ENCODE data around the gene CRCP. TPM values are rescaled to one million over a fixed set of nuclear protein-coding genes. Genes with fewer than 3 reads are reported as not detected.

Gene CRCP
- total RNA-seq, 1 experiment from 2014 or later, result 36.4 TPM

- POLR2A ChIA-PET (ENCODE audit: unreplicated experiment), result no interaction called here
Measured at GRCh38 chr7:66193146-66193725, 78.6 kb downstream of the CRCP start.

GRCh38 chr7:66198469-66198868 is 83.8 kb downstream of the CRCP start:
- Histone ChIP-seq H3K4me2 (ENCODE audit: low read length) (no peak overlapping the region), H4K20me1 (ENCODE audit: low read length) (no peaks in the 10 kb centered on the region), H3K79me2 (ENCODE audit: low read length) (no peaks in the 10 kb centered on the region), H3K36me3 (ENCODE audit: low read depth, low read length) (no peaks in the 10 kb centered on the region), H3K4me3 (ENCODE audit: low read length) (no peak overlapping the region), H3K27me3 (ENCODE audit: low read length) (no peaks in the 10 kb centered on the region), H3K9me3 (ENCODE audit: low read length) (no peaks in the 10 kb centered on the region), H3K9ac (ENCODE audit: low read length) (no peak overlapping the region), H3K9me2 (replicated peaks; ENCODE audit: low read length) (no peaks in the 10 kb centered on the region), H3F3A (ENCODE audit: low read length, unreplicated experiment) (no peaks in the 10 kb centered on the region), H3K27ac (ENCODE audit: low read length) (no peak overlapping the region), H3K4me1 (ENCODE audit: insufficient read depth, low read length) (no peaks in the 10 kb centered on the region), H2AFZ (ENCODE audit: low read length) (no peak overlapping the region)
- TF ChIP-seq EZH2 (IDR thresholded peaks at IDR 0.05; ENCODE audit: low read length, unreplicated experiment) (no peak), CTCF (conservative IDR thresholded peaks at IDR 0.05; ENCODE audit: low read depth, low read length) (no peak), EZH2phosphoT487 (IDR thresholded peaks at IDR 0.05; ENCODE audit: borderline replicate concordance, low read length) (no peak)
- no TSS peak for BruUV-seq (replicated peaks)
- POLR2A ChIA-PET (ENCODE audit: unreplicated experiment), result interaction anchor here (0.6 kb wide), 1 partner anchor 182 kb away, joined by 3 read pairs; no protein-coding TSS in a partner anchor
- CTCF ChIA-PET, result no interaction called here
- ATAC-seq, result no peak
- intact Hi-C loops (cut with micrococcal nuclease), result no loop called here
- no peak for DNase-seq

More at GRCh38 chr7:66193146-66193725, 78.6 kb downstream of the CRCP start:
- ATAC-seq (no peak), DNase-seq (no peak)
- Histone ChIP-seq H3K79me2 (ENCODE audit: low read length) (no peaks in the 10 kb centered on the region), H3K9ac (ENCODE audit: low read length) (no peak overlapping the region), H3K9me2 (replicated peaks; ENCODE audit: low read length) (no peaks in the 10 kb centered on the region), H3K27me3 (ENCODE audit: low read length) (no peaks in the 10 kb centered on the region), H3K27ac (ENCODE audit: low read length) (no peak overlapping the region), H3F3A (ENCODE audit: low read length, unreplicated experiment) (no peaks in the 10 kb centered on the region), H3K36me3 (ENCODE audit: low read depth, low read length) (no peaks in the 10 kb centered on the region), H3K4me3 (ENCODE audit: low read length) (no peak overlapping the region), H3K4me2 (ENCODE audit: low read length) (no peak overlapping the region), H3K9me3 (ENCODE audit: low read length) (no peaks in the 10 kb centered on the region), H2AFZ (ENCODE audit: low read length) (no peak overlapping the region), H4K20me1 (ENCODE audit: low read length) (no peaks in the 10 kb centered on the region), H3K4me1 (ENCODE audit: insufficient read depth, low read length) (no peaks in the 10 kb centered on the region)
- CTCF ChIA-PET, result interaction anchor here (0.7 kb wide), 1 partner anchor 28 kb away, joined by 9 read pairs; no protein-coding TSS in a partner anchor
- TF ChIP-seq EZH2phosphoT487 (IDR thresholded peaks at IDR 0.05; ENCODE audit: borderline replicate concordance, low read length) (no peak), EZH2 (IDR thresholded peaks at IDR 0.05; ENCODE audit: low read length, unreplicated experiment) (no peak), CTCF (conservative IDR thresholded peaks at IDR 0.05; ENCODE audit: low read depth, low read length) (no peak)
- BruUV-seq (replicated peaks), result no TSS peak
- intact Hi-C loops (cut with micrococcal nuclease), result no loop called here

GRCh38 chr7:66198956-66199355 is 84.3 kb downstream of the CRCP start:
- Histone ChIP-seq H3K9ac (ENCODE audit: low read length) (no peak overlapping the region), H4K20me1 (ENCODE audit: low read length) (no peaks in the 10 kb centered on the region), H3K4me2 (ENCODE audit: low read length) (no peak overlapping the region), H3F3A (ENCODE audit: low read length, unreplicated experiment) (no peaks in the 10 kb centered on the region), H2AFZ (ENCODE audit: low read length) (no peak overlapping the region), H3K4me3 (ENCODE audit: low read length) (no peak overlapping the region), H3K9me3 (ENCODE audit: low read length) (no peaks in the 10 kb centered on the region), H3K4me1 (ENCODE audit: insufficient read depth, low read length) (no peaks in the 10 kb centered on the region), H3K79me2 (ENCODE audit: low read length) (no peaks in the 10 kb centered on the region), H3K27me3 (ENCODE audit: low read length) (no peaks in the 10 kb centered on the region), H3K27ac (ENCODE audit: low read length) (no peak overlapping the region), H3K9me2 (replicated peaks; ENCODE audit: low read length) (no peaks in the 10 kb centered on the region), H3K36me3 (ENCODE audit: low read depth, low read length) (no peaks in the 10 kb centered on the region)
- ChIA-PET POLR2A (ENCODE audit: unreplicated experiment) (interaction anchor here (0.6 kb wide), 1 partner anchor 181 kb away, joined by 3 read pairs; no protein-coding TSS in a partner anchor), CTCF (no interaction called here)
- TF ChIP-seq CTCF (conservative IDR thresholded peaks at IDR 0.05; ENCODE audit: low read depth, low read length) (no peak), EZH2 (IDR thresholded peaks at IDR 0.05; ENCODE audit: low read length, unreplicated experiment) (no peak), EZH2phosphoT487 (IDR thresholded peaks at IDR 0.05; ENCODE audit: borderline replicate concordance, low read length) (no peak)
- BruUV-seq (replicated peaks), result no TSS peak
- intact Hi-C loops (cut with micrococcal nuclease), result no loop called here
- no peak for DNase-seq
- ATAC-seq, result no peak
